Smooth muscle cell (in vitro differentiated cells): ENCODE results near the gene TSC22D2. TPM values are rescaled to one million over a fixed set of nuclear protein-coding genes. Genes with fewer than 3 reads are reported as not detected.

ENCODE experiments used
- DNase-seq: peaks from one replicate; lab custom pipeline; 2025; ENCODE audit not compliant: unreplicated experiment; lab: John Stamatoyannopoulos, UW
- H2AFZ ChIP-seq: fragments of 200-600 bp; sonication (generic); 2 replicates; pipeline ENCODE4 v1.6.0; 2016; ENCODE audit warnings: antibody characterized with exemption, low read depth, mild to moderate bottlenecking
- H3F3A ChIP-seq: fragments of 200-600 bp; sonication (generic); 2 replicates; pipeline ENCODE4 v1.6.0; 2017; ENCODE audit warnings: antibody characterized with exemption, low read depth
- H3K27ac ChIP-seq: fragments of 200-600 bp; sonication (generic); 2 replicates; pipeline ENCODE4 v1.5.1; 2016; ENCODE audit warnings: low read depth, mild to moderate bottlenecking
- H3K27me3 ChIP-seq: fragments of 200-600 bp; sonication (generic); 2 replicates; pipeline ENCODE4 v1.6.1; 2016; ENCODE audit warnings: low read depth, mild to moderate bottlenecking
- H3K36me3 ChIP-seq: fragments of 200-600 bp; sonication (generic); 2 replicates; pipeline ENCODE4 v1.5.1; 2016; ENCODE audit warnings: low read depth
- H3K4me1 ChIP-seq: fragments of 200-600 bp; sonication (generic); 2 replicates; pipeline ENCODE4 v1.5.1; 2016; ENCODE audit warnings: low read depth
- H3K4me2 ChIP-seq: fragments of 200-600 bp; sonication (generic); 2 replicates; pipeline ENCODE4 v1.6.0; 2016; ENCODE audit warnings: mild to moderate bottlenecking
- H3K4me3 ChIP-seq: fragments of 200-600 bp; sonication (generic); 2 replicates; pipeline ENCODE4 v1.5.1; 2016; ENCODE audit warnings: mild to moderate bottlenecking
- H3K79me2 ChIP-seq: fragments of 200-600 bp; sonication (generic); 2 replicates; pipeline ENCODE4 v1.6.0; 2016; ENCODE audit warnings: low read depth, mild to moderate bottlenecking
- H3K9ac ChIP-seq: fragments of 200-600 bp; sonication (generic); 2 replicates; pipeline ENCODE4 v1.6.0; 2016; ENCODE audit warnings: low read depth
- H3K9me3 ChIP-seq: fragments of 200-600 bp; sonication (generic); replicated peaks from 2 replicates; pipeline ENCODE4 v1.5.1; 2016; ENCODE audit warnings: low read depth
- H4K20me1 ChIP-seq: fragments of 200-600 bp; sonication (generic); 2 replicates; pipeline ENCODE4 v1.6.0; 2016; ENCODE audit warnings: low read depth
- CTCF ChIP-seq: fragments of 200-600 bp; sonication (generic); IDR thresholded peaks from 2 replicates; pipeline ENCODE4 v1.5.1; 2017; ENCODE audit warnings: borderline replicate concordance, mild to moderate bottlenecking, antibody characterized with exemption; ENCODE audit not compliant: insufficient read depth, poor library complexity, severe bottlenecking
- WGBS: methylation state at CpG from one replicate; pipeline ENCODE4 v1.1.7; 2016; ENCODE audit warnings: low lambda C conversion rate; 5-methylcytosine and 5-hydroxymethylcytosine counted together
- polyA plus RNA-seq: library from polyadenylated mRNA; unstranded; fragments of >200 nt; fragmentation: Nextera tagmentation; extraction: Ambion mirVana; gene quantifications from 2 replicates; pipeline ENCODE4 v1.2.1, GENCODE V29; 2016
- total RNA-seq: library from RNA; depleted of rRNA; stranded (reverse); fragments of >200 nt; gene quantifications from 2 replicates; pipeline ENCODE4 v1.2.3, GENCODE V29; 2014

The TSC22D2 gene
- total and polyA plus RNA-seq, 2 experiments from 2014 or later, result 31.7 to 37.0 TPM

GRCh38 chr3:150379469-150379868 is 28.6 kb upstream of the TSC22D2 start:
- H3K9me3 ChIP-seq, result no peaks in the 10 kb centered on the region
- H3K36me3 ChIP-seq, result no peaks in the 10 kb centered on the region
- no peak overlapping the region for H3K4me3 ChIP-seq
- no peaks in the 10 kb centered on the region for H3K79me2 ChIP-seq
- H3K4me1 ChIP-seq, result no peaks in the 10 kb centered on the region
- no peak overlapping the region for H3K27ac ChIP-seq
- H3F3A ChIP-seq, result no peaks in the 10 kb centered on the region
- H4K20me1 ChIP-seq, result no peaks in the 10 kb centered on the region
- H3K9ac ChIP-seq, result no peak overlapping the region
- no peak overlapping the region for H2AFZ ChIP-seq
- TF ChIP-seq CTCF, result no peak
- WGBS, result 89% methylated on average over 1 of the region's 1 CpG
- H3K4me2 ChIP-seq, result no peak overlapping the region
- no peaks in the 10 kb centered on the region for H3K27me3 ChIP-seq
- no peak for DNase-seq

GRCh38 chr3:150384296-150385212 is 23.5 kb upstream of the TSC22D2 start:
- no peaks in the 10 kb centered on the region for H4K20me1 ChIP-seq
- no peak for DNase-seq
- no peaks in the 10 kb centered on the region for H3K4me1 ChIP-seq
- H3F3A ChIP-seq, result no peaks in the 10 kb centered on the region
- H3K9me3 ChIP-seq, result no peaks in the 10 kb centered on the region
- H3K9ac ChIP-seq, result no peak overlapping the region
- 57% methylated on average over 17 of the region's 17 CpGs for WGBS
- no peaks in the 10 kb centered on the region for H3K36me3 ChIP-seq
- H3K4me2 ChIP-seq, result peak overlapping the region; percentile 52
- TF ChIP-seq CTCF, result peak; percentile 24
- H3K4me3 ChIP-seq, result no peak overlapping the region
- no peak overlapping the region for H3K27ac ChIP-seq
- peak overlapping the region; percentile 51 for H2AFZ ChIP-seq
- no peaks in the 10 kb centered on the region for H3K79me2 ChIP-seq
- no peaks in the 10 kb centered on the region for H3K27me3 ChIP-seq

- Histone ChIP-seq H2AFZ (no peak overlapping the region), H3K27me3 (no peaks in the 10 kb centered on the region), H4K20me1 (no peaks in the 10 kb centered on the region), H3K36me3 (no peaks in the 10 kb centered on the region), H3K9ac (no peak overlapping the region), H3K4me2 (peak overlapping the region; percentile 52), H3K27ac (no peak overlapping the region), H3K79me2 (no peaks in the 10 kb centered on the region), H3F3A (no peaks in the 10 kb centered on the region), H3K9me3 (no peaks in the 10 kb centered on the region), H3K4me3 (no peak overlapping the region), H3K4me1 (no peaks in the 10 kb centered on the region)
- no peak for DNase-seq
- TF ChIP-seq CTCF, result no peak
- 92% methylated on average over 6 of the region's 6 CpGs for WGBS
Observed at GRCh38 chr3:150385296-150386242, 22.5 kb upstream of the TSC22D2 start.
